ENCODE data around the gene NRGN.

NRGN gene

GRCh38 chr11:124742555-124742954 is 2.8 kb downstream of the NRGN start:
- no peak for DNase-seq

- DNase-seq: no peak
These were observed 3.3 kb downstream of the NRGN start for GRCh38 chr11:124743050-124743449.

GRCh38 chr11:124745270-124745834 is 5.6 kb downstream of the NRGN start:
- no peak for DNase-seq

- DNase-seq: no peak
These were observed 6.3 kb downstream of the NRGN start for GRCh38 chr11:124745835-124746620.

- no peak for DNase-seq
These were observed 7.0 kb downstream of the NRGN start for GRCh38 chr11:124746621-124747243.

- DNase-seq: no peak
These were observed 7.8 kb downstream of the NRGN start for GRCh38 chr11:124747406-124748099.

GRCh38 chr11:124748100-124748418 is 8.3 kb downstream of the NRGN start:
- no peak for DNase-seq

GRCh38 chr11:124748481-124749343 is 9.0 kb downstream of the NRGN start:
- no peak for DNase-seq

GRCh38 chr11:124749912-124750311 is 10.2 kb downstream of the NRGN start:
- no peak for DNase-seq

GRCh38 chr11:124751391-124751740 is 11.6 kb downstream of the NRGN start:
- no peak for DNase-seq

GRCh38 chr11:124751741-124752470 is 12.2 kb downstream of the NRGN start, which contains the start of gene VSIG2:
Gene VSIG2, minus strand, starts transcription at chr11:124752255. Its CDS starts 118 bp downstream, at chr11:124752137.
- no peak for DNase-seq

GRCh38 chr11:124752471-124753102 is 12.8 kb downstream of the NRGN start:
- no peak for DNase-seq

GRCh38 chr11:124753205-124753604 is 13.5 kb downstream of the NRGN start:
- DNase-seq: no peak

- no peak for DNase-seq
These were observed 13.9 kb downstream of the NRGN start for GRCh38 chr11:124753624-124754023.

GRCh38 chr11:124754309-124754708 is 14.6 kb downstream of the NRGN start:
- no peak for DNase-seq

- DNase-seq: no peak
These were observed 15.0 kb downstream of the NRGN start for GRCh38 chr11:124754710-124755109.

GRCh38 chr11:124756033-124756752 is 16.5 kb downstream of the NRGN start:
- no peak for DNase-seq

- no peak for DNase-seq
These were observed 17.0 kb downstream of the NRGN start for GRCh38 chr11:124756753-124757227.

GRCh38 chr11:124757320-124757719 is 17.6 kb downstream of the NRGN start:
- no peak for DNase-seq

All from NCI-H1417 treated with DMSO at 0.1 percent for 48 hours (cell line).